ENCODE results near the gene SLC4A4.

SLC4A4 gene

GRCh38 chr4:71549516-71550160 is 210.8 kb downstream of the SLC4A4 start:
- no peak for ATAC-seq

GRCh38 chr4:71550220-71551165 is 211.7 kb downstream of the SLC4A4 start:
- ATAC-seq: no peak

- no peak for ATAC-seq
Measured at GRCh38 chr4:71553605-71554004, 214.8 kb downstream of the SLC4A4 start.

- ATAC-seq: no peak
Measured at GRCh38 chr4:71554025-71554424, 215.2 kb downstream of the SLC4A4 start.

- ATAC-seq: no peak
Measured at GRCh38 chr4:71558248-71558647, 219.4 kb downstream of the SLC4A4 start.

GRCh38 chr4:71559957-71560571 is 221.2 kb downstream of the SLC4A4 start:
- no peak for ATAC-seq

GRCh38 chr4:71564775-71565174 is 226.0 kb downstream of the SLC4A4 start:
- no peak for ATAC-seq

- no peak for ATAC-seq
Measured at GRCh38 chr4:71566856-71567255, 228.0 kb downstream of the SLC4A4 start.

GRCh38 chr4:71568131-71568530 is 229.3 kb downstream of the SLC4A4 start:
- ATAC-seq: no peak

- no peak for ATAC-seq
Measured at GRCh38 chr4:71570492-71570891, 231.7 kb downstream of the SLC4A4 start.

GRCh38 chr4:71571346-71571745 is 232.5 kb downstream of the SLC4A4 start:
- no peak for ATAC-seq

- no peak for ATAC-seq
Measured at GRCh38 chr4:71583971-71584370, 245.2 kb downstream of the SLC4A4 start.

GRCh38 chr4:71584585-71584984 is 245.8 kb downstream of the SLC4A4 start:
- no peak for ATAC-seq

- ATAC-seq: no peak
Measured at GRCh38 chr4:71586087-71586763, 247.4 kb downstream of the SLC4A4 start.

GRCh38 chr4:71587995-71588394 is 249.2 kb downstream of the SLC4A4 start:
- ATAC-seq: no peak

- ATAC-seq: no peak
Measured at GRCh38 chr4:71592793-71593192, 254.0 kb downstream of the SLC4A4 start.

GRCh38 chr4:71593311-71593710 is 254.5 kb downstream of the SLC4A4 start:
- no peak for ATAC-seq

- ATAC-seq: no peak
Measured at GRCh38 chr4:71595576-71596108, 256.8 kb downstream of the SLC4A4 start.

GRCh38 chr4:71599578-71599977 is 260.8 kb downstream of the SLC4A4 start:
- ATAC-seq: no peak

GRCh38 chr4:71602289-71602900 is 263.6 kb downstream of the SLC4A4 start:
- no peak for ATAC-seq

- ATAC-seq: no peak
Measured at GRCh38 chr4:71604785-71605184, 266.0 kb downstream of the SLC4A4 start.

GRCh38 chr4:71607109-71607508 is 268.3 kb downstream of the SLC4A4 start:
- ATAC-seq: no peak
